WI38 (cell line): ENCODE data around the gene RNF150.

ENCODE experiments used
- H3K4me3 ChIP-seq: 2 replicates; pipeline ENCODE4 v1.5.1; 2011; ENCODE audit warnings: low read depth, mild to moderate bottlenecking, control low read depth, low read length
- CTCF ChIP-seq: IDR thresholded peaks from 2 replicates; pipeline ENCODE4 v1.5.1; 2012; ENCODE audit warnings: low read depth, mild to moderate bottlenecking, control low read depth, low read length

The RNF150 gene

GRCh38 chr4:140969296-140969695, 164.0 kb downstream of the RNF150 start:
- TF ChIP-seq CTCF: no peak
- no peak overlapping the region for H3K4me3 ChIP-seq

- no peak for TF ChIP-seq CTCF
- no peak overlapping the region for H3K4me3 ChIP-seq
Observed at GRCh38 chr4:140968371-140968770, 164.9 kb downstream of the RNF150 start.

GRCh38 chr4:140963883-140964282, 169.4 kb downstream of the RNF150 start:
- no peak for TF ChIP-seq CTCF
- H3K4me3 ChIP-seq: no peak overlapping the region

GRCh38 chr4:140955641-140956040, 177.6 kb downstream of the RNF150 start:
- TF ChIP-seq CTCF: no peak
- H3K4me3 ChIP-seq: no peak overlapping the region

- no peak for TF ChIP-seq CTCF
- H3K4me3 ChIP-seq: no peak overlapping the region
Observed at GRCh38 chr4:140952717-140953116, 180.6 kb downstream of the RNF150 start.

- TF ChIP-seq CTCF: no peak
- H3K4me3 ChIP-seq: no peak overlapping the region
Observed at GRCh38 chr4:140947506-140947905, 185.8 kb downstream of the RNF150 start.

GRCh38 chr4:140945106-140945505, 188.2 kb downstream of the RNF150 start:
- H3K4me3 ChIP-seq: no peak overlapping the region
- no peak for TF ChIP-seq CTCF

- no peak for TF ChIP-seq CTCF
- H3K4me3 ChIP-seq: no peak overlapping the region
Observed at GRCh38 chr4:140944572-140944971, 188.7 kb downstream of the RNF150 start.
